NB4 (cell line): ENCODE data around the gene HACD1.

Experiments
- MYC ChIP-seq: IDR thresholded peaks from 2 replicates; pipeline ENCODE4 v1.6.1; 2011; ENCODE audit warnings: low read depth, low read length
- POLR2A ChIP-seq: IDR thresholded peaks from 2 replicates; pipeline ENCODE4 v1.6.1; 2011; ENCODE audit warnings: mild to moderate bottlenecking; ENCODE audit not compliant: insufficient read length; ENCODE audit errors: extremely low read depth
- TF ChIP-seq, protein P1 (sequence below): IDR thresholded peaks from one replicate; pipeline ENCODE4 v1.5.1; 2012; ENCODE audit warnings: low read depth, low read length
- TF ChIP-seq, protein P2 (sequence below): IDR thresholded peaks from 2 replicates; pipeline ENCODE4 v1.6.1; 2011; ENCODE audit warnings: low read depth, low read length

- TF ChIP-seq, protein P1, sequence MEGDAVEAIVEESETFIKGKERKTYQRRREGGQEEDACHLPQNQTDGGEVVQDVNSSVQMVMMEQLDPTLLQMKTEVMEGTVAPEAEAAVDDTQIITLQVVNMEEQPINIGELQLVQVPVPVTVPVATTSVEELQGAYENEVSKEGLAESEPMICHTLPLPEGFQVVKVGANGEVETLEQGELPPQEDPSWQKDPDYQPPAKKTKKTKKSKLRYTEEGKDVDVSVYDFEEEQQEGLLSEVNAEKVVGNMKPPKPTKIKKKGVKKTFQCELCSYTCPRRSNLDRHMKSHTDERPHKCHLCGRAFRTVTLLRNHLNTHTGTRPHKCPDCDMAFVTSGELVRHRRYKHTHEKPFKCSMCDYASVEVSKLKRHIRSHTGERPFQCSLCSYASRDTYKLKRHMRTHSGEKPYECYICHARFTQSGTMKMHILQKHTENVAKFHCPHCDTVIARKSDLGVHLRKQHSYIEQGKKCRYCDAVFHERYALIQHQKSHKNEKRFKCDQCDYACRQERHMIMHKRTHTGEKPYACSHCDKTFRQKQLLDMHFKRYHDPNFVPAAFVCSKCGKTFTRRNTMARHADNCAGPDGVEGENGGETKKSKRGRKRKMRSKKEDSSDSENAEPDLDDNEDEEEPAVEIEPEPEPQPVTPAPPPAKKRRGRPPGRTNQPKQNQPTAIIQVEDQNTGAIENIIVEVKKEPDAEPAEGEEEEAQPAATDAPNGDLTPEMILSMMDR: no peak
- TF ChIP-seq, protein P2, sequence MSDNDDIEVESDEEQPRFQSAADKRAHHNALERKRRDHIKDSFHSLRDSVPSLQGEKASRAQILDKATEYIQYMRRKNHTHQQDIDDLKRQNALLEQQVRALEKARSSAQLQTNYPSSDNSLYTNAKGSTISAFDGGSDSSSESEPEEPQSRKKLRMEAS: no peak
- no peak for TF ChIP-seq POLR2A
- TF ChIP-seq MYC: no peak
Observed at GRCh38 chr10:17643339-17643754, 26.2 kb upstream of the HACD1 start.
